Skeletal muscle tissue (tissue), 4 donors: ENCODE results near the gene WIPF1. TPM values are rescaled to one million over a fixed set of nuclear protein-coding genes. Genes with fewer than 3 reads are reported as not detected.
A peak's percentile ranks its signal among the peaks of the same experiment; 100 is the strongest.

Experiments used
- H3K27ac ChIP-seq: one replicate; pipeline ENCODE4 v1.7.0; 2013; ENCODE audit warnings: mild to moderate bottlenecking, low read depth, low read length, inconsistent platforms
- H3K27me3 ChIP-seq, 3 donors: one replicate each; pipeline ENCODE4 v1.7.0; 2013; ENCODE audit warnings: low read length in 3 of 3; ENCODE audit not compliant: control insufficient read depth in 3 of 3, insufficient read depth in 3 of 3
- H3K36me3 ChIP-seq, 3 donors: one replicate each; pipeline ENCODE4 v1.7.0; 2013; ENCODE audit warnings: low read length in 3 of 3; ENCODE audit not compliant: control insufficient read depth in 3 of 3, insufficient read depth in 3 of 3
- H3K4me1 ChIP-seq, 3 donors: one replicate each; pipeline ENCODE4 v1.7.0; 2013; ENCODE audit warnings: low read length in 3 of 3, mild to moderate bottlenecking in 3 of 3; ENCODE audit not compliant: control insufficient read depth in 3 of 3, insufficient read depth in 3 of 3
- H3K4me3 ChIP-seq, 3 donors: one replicate each; pipeline ENCODE4 v1.7.0; 2013; ENCODE audit warnings: low read length in 3 of 3
- H3K9ac ChIP-seq, 3 donors: one replicate each; pipeline ENCODE4 v1.7.0; 2013; ENCODE audit warnings: low read length in 3 of 3, mild to moderate bottlenecking in 3 of 3, moderate library complexity in 2 of 3, low read depth in 1 of 3
- H3K9me3 ChIP-seq, 3 donors: one replicate each; pipeline ENCODE4 v1.7.0; 2013; ENCODE audit warnings: low read length in 3 of 3; ENCODE audit not compliant: control insufficient read depth in 3 of 3
- total RNA-seq: library from RNA; depleted of rRNA; stranded (reverse); fragments of >200 nt; gene quantifications from one replicate; pipeline ENCODE4 v1.2.3, GENCODE V29; 2014
- donor health status: Osteomylitis.

Gene WIPF1
- total RNA-seq, 1 donor from 2014 or later, result 16.2 TPM

- Histone ChIP-seq H3K9me3 (no peaks in the 10 kb centered on the region), H3K9ac (peak overlapping the region in 1 of 3 donors; percentile 40), H3K27ac (peak overlapping the region; percentile 67), H3K27me3 (no peaks in the 10 kb centered on the region), H3K4me1 (peaks cover 8 to 18% (median 16%) of the 10 kb centered on the region in 3 donors), H3K36me3 (no peaks in the 10 kb centered on the region), H3K4me3 (peak overlapping the region in 2 of 3 donors; percentile 48 to 51)
Measured at GRCh38 chr2:174633623-174633930, 36.0 kb upstream of the WIPF1 start.

- Histone ChIP-seq H3K36me3 (no peaks in the 10 kb centered on the region), H3K27ac (peak overlapping the region; percentile 67), H3K9ac (peak overlapping the region in 2 of 3 donors; percentile 39 to 40), H3K4me3 (peak overlapping the region in 2 of 3 donors; percentile 48 to 51), H3K4me1 (peaks cover 8 to 18% (median 16%) of the 10 kb centered on the region in 3 donors), H3K27me3 (no peaks in the 10 kb centered on the region), H3K9me3 (no peaks in the 10 kb centered on the region)
Measured at GRCh38 chr2:174632841-174633622, 35.4 kb upstream of the WIPF1 start.

DNA sequence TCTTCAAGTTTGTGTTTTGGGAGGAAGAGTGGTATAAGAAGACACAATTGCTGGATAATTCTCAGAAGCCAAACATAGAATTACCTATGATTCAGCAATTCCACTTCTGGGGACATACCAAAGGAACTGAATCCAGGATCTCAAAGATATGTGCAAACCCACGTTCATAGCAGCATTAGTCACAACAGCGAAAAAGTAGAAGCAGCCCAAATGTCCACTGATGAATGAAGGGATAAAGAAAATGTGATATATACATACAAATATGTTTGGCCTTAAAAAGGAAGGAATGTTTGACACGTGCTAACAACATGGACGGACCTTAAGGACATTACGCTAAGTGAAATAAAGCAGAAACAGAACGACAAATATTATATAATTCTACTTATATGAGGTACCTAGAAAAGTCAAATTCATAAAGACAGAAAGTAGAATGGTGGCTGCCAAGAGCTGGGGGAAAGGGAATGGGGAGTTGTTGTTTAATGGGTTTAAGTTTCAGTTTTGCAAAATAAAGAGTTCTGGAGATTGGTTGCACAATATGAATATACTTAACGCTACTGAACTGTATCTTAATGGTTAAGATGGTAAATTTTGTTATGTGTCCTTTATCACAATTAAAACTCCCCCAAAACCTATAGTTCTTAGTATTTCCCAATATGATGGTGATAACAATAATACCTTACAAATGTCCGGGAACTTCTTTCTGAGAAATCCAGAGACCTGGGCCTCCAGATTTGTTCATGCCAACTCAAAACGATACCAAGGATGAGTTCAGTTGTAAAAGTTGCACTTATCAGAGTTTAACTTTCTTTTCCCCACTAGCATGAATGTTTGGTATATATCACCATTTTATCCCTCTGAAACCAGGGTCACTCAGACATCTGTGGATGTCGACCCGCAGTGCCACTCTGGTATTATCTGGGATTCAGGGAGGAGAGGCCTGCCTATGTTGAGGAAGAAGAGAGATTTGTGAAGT, 33.7 kb upstream of the WIPF1 start:
- H3K36me3 ChIP-seq, result no peaks in the 10 kb centered on the region
- no peak overlapping the region for H3K4me3 ChIP-seq
- peaks cover 8 to 18% (median 16%) of the 10 kb centered on the region in 3 donors for H3K4me1 ChIP-seq

GRCh38 chr2:174630107-174630506, 32.5 kb upstream of the WIPF1 start:
- Histone ChIP-seq H3K9ac (no peak overlapping the region), H3K4me1 (peaks cover 8 to 15% (median 14%) of the 10 kb centered on the region in 3 donors), H3K27ac (no peak overlapping the region), H3K36me3 (no peaks in the 10 kb centered on the region), H3K9me3 (no peaks in the 10 kb centered on the region), H3K27me3 (no peaks in the 10 kb centered on the region), H3K4me3 (no peak overlapping the region)

More for the DNA sequence above, 33.7 kb upstream of the WIPF1 start:
- Histone ChIP-seq H3K9me3 (no peaks in the 10 kb centered on the region), H3K27me3 (no peaks in the 10 kb centered on the region), H3K27ac (no peak overlapping the region), H3K9ac (no peak overlapping the region)

DNA sequence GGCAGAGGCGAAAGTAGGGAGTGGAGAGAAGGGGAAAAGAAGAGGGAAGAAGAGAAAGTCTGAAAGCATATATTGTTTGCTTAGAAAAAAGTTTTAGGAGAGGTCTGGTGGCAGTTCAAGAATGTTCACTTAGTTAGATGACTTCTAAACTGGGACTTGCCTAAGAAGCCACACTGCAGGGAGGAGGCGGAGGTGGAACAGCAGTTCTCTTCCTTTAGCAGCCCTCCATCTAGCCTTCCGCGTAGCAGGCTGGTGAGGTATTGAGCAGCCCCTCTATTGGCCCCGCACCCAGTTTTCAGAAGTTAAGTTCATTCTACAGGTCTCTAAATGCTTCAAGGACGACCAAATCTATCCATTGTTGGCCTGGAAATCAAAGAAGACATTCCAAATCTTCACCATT, 31.9 kb upstream of the WIPF1 start:
- no peaks in the 10 kb centered on the region for H3K36me3 ChIP-seq
- H3K27me3 ChIP-seq, result no peaks in the 10 kb centered on the region
- no peak overlapping the region for H3K4me3 ChIP-seq
- no peak overlapping the region for H3K9ac ChIP-seq
- peaks cover 3 to 11% (median 8%) of the 10 kb centered on the region in 3 donors for H3K4me1 ChIP-seq
- no peaks in the 10 kb centered on the region for H3K9me3 ChIP-seq
- no peak overlapping the region for H3K27ac ChIP-seq

GRCh38 chr2:174628528-174629169, 31.0 kb upstream of the WIPF1 start:
- no peak overlapping the region for H3K27ac ChIP-seq
- no peaks in the 10 kb centered on the region for H3K36me3 ChIP-seq
- no peak overlapping the region for H3K4me3 ChIP-seq
- H3K9ac ChIP-seq, result no peak overlapping the region
- peaks cover 0 to 7% (median 6%) of the 10 kb centered on the region in 3 donors for H3K4me1 ChIP-seq
- no peaks in the 10 kb centered on the region for H3K9me3 ChIP-seq
- H3K27me3 ChIP-seq, result no peaks in the 10 kb centered on the region

DNA sequence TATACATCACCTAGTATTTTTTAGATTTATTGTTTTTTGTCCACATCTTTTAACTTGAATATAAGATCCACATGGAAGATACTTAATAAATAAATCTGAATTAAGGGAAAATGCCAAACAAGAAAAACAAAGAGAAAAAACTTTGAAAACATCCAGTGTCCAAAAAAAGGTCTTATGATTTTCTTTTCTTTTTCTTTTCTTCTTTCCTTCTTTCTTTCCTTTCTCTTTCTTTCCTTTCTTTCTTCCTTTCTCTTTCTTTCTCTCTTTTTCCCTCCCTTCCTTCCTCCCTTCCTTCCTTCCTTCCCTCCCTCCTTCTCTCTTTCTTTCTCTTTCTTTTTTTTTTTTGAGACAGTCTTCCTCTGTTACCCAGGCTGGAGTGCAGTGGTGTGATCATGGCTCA, 29.6 kb upstream of the WIPF1 start:
- Histone ChIP-seq H3K9ac (no peak overlapping the region), H3K27ac (no peak overlapping the region), H3K4me1 (peaks cover 0 to 8% (median under 1%) of the 10 kb centered on the region in 3 donors), H3K9me3 (no peaks in the 10 kb centered on the region), H3K36me3 (no peaks in the 10 kb centered on the region), H3K4me3 (no peak overlapping the region), H3K27me3 (no peaks in the 10 kb centered on the region)

GRCh38 chr2:174624895-174625430, 27.4 kb upstream of the WIPF1 start:
- H3K36me3 ChIP-seq, result no peaks in the 10 kb centered on the region

GRCh38 chr2:174623690-174624089, 26.1 kb upstream of the WIPF1 start:
- Histone ChIP-seq H3K9me3 (no peaks in the 10 kb centered on the region), H3K4me1 (peaks cover 0 to 3% (median 0%) of the 10 kb centered on the region in 3 donors), H3K27ac (no peak overlapping the region), H3K36me3 (no peaks in the 10 kb centered on the region), H3K27me3 (no peaks in the 10 kb centered on the region), H3K4me3 (no peak overlapping the region), H3K9ac (no peak overlapping the region)

More at GRCh38 chr2:174624895-174625430, 27.4 kb upstream of the WIPF1 start:
- Histone ChIP-seq H3K9me3 (no peaks in the 10 kb centered on the region), H3K27ac (no peak overlapping the region), H3K4me3 (no peak overlapping the region), H3K9ac (no peak overlapping the region), H3K4me1 (peaks cover 0 to 8% (median 0%) of the 10 kb centered on the region in 3 donors), H3K27me3 (no peaks in the 10 kb centered on the region)
